Activated CD8-positive, alpha-beta memory T cell treated with anti-CD3 and anti-CD28 coated beads for 24 hours (primary cell): Measurements from ENCODE around the gene DPP4.
A peak's percentile ranks its signal among the peaks of the same experiment; 100 is the strongest.

Experiments
- DNase-seq: peaks from one replicate; pipeline ENCODE4 v3.0.0-alpha.2; 2020

Gene DPP4

GRCh38 chr2:162085090-162085891, 11.3 kb upstream of the DPP4 start:
- no peak for DNase-seq

- no peak for DNase-seq
These were observed 10.5 kb upstream of the DPP4 start for GRCh38 chr2:162084536-162084935.

DNA sequence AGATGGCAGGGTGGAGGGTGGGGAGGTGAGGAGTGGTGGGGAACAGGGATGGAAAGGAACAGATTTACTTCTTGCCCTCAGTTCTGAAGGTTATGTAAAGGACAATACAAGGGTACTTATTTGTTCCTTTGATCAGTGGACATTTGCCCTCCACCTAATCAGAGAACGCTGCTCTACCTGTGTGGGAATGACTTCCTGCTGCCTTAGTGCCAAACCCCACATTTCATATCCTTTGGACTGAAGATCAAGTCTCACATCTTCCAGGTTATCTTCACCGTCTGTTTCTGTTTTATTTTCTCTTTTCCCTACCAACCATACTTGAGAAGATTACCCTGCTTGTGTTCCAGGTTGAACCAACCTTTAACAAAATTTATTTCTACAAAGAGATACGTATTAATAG, 8.7 kb upstream of the DPP4 start:
- no peak for DNase-seq

DNA sequence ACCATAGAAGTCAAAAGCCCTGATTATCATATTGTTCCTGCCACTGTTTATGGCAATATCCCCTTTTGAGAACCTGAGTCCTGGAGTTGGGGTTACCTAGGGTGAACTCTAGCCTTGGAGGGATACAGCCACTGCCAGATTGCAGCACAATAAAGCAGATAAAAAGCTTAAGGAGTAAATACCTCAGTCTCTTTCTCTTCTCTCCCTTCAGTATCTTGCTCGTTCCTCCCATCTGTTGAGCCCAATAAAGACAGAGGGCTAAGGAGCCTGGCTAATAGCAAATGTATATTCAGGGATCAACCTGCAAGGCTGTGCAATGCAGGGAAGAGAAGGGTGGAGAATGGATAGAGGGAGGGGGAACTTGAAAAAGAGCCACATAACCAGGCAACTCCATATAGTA, 8.0 kb upstream of the DPP4 start:
- DNase-seq = no peak

- DNase-seq = no peak
These were observed 5.5 kb upstream of the DPP4 start for GRCh38 chr2:162079514-162079913.

GRCh38 chr2:162075689-162076132, 1.7 kb upstream of the DPP4 start:
- DNase-seq = no peak

DNA sequence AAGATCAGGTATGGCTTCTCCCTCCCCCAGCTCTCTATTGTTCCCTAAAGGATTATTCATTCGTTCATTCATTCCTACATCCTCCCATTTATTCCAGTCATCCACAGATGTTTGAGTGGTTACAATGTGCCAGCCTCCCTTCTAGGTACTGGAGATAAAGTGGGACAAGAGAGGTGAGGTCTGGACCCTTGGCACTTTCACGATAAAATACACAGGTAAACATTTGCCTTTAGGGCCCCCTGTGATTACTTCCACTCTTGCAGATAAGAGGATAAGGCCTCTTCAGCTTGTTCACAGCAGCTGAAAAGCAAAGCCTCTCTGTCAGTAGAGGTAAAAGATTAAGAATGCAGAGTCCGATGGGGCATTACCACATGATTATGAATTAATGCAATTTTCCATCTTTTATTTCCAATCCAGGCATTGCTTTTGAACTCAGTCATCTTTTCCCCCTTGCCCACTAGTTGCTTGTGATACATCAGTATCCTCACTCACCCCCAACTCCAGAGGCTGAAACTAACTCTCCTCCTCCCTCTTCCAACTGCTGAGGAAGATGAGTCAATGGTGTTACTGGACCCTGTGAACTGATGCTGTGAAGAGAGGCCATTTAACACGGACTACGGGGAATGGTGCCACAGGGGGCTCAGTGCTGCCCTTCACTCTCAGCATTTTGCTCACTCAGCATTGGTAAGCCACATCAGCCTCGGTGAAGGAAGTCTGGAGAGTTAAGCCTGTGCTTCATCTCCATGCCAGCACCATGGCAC, 1.1 kb upstream of the DPP4 start:
- no peak for DNase-seq

DNA sequence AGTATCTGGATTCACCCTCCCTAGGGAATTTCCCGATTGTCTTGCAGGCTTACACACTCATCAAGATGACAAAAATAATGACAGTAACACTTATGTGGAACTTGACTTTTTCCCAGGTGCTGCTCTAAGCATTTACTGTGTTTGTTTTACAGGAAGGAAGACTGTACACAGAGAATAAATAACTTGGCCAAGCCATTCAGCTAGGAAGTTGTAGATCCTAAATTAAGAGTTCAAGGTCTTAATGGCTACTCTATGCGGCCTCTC, 549 bp upstream of the DPP4 start:
- DNase-seq = no peak

- peak; percentile 72 for DNase-seq
These were observed 783 bp downstream of the DPP4 start for GRCh38 chr2:162072976-162073887.

DNA sequence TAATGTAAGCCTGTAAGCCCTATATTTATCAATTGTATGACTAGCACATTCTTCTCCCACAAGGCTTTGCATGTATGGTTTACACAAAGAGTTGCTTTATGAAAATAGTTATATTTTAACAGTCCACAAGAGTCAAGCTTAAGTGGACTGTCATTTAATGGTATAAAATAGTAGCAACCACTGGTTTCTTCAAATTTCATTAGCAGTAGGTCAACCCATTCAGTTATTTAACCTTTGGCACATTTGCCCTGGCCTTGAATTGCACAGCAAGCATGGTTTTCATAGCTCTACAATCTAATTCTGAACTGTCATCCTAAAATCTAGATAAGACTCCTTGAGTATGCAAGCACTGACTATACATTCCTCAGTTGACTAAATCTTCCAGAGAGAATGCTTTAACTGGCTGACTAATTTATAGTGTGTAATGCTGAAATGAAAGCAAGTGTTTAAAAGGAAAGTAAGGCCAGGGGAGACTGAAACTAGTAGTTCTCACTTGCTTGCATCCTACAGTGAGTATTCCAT, 1.8 kb downstream of the DPP4 start:
- DNase-seq = no peak

DNA sequence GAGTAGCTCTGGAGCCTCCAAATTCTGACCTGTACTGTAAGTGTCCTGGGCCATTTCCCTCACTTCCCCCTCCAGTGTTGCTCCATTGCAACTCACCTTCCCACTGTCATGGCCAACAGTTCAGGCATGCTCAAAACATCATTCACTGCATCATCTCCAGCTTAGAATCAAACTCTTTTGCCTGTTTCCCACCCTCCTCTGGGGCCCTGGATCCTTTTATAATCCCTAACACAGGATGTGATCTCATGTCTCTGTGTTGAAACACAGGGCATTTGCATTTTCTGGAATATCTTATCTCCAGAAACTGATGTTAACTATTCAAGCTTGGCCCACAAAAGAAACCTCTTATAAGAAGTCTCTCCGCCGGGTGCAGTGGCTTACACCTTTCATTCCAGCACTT, 3.0 kb downstream of the DPP4 start:
- no peak for DNase-seq

DNA sequence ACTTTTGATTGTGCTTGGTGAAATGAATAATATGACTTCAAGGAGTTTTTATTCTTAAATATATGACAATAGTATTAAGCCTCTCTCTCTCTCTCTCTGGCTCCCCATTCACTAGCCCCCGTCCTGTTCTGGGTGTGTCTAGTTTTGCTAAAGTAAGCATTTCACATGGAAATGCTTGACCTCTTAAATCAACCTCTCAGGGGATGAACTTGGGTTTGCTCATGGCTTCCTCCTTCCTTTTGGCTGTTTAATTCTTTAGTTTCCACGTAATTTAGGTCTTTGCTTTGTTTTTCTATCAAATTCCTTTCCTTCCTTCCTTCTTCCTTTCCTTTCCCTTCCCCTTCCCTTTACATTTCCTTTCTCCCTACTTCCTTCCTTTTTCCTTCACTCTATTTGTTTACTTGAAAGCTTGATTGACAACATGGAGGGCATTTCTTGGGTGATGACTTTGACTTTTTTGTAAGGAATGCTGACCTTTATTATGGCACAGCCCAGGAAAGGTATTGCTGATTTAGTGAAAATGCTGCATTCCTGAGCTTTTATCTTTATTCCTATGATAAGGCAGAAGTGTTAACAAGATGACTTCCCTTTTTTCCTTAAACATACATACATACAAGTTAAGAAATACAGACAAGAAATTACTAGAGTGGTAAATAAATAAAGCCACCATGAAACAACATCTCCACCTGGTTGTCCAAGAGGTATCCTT, 3.6 kb downstream of the DPP4 start:
- no peak for DNase-seq

GRCh38 chr2:162069267-162069903, 4.6 kb downstream of the DPP4 start:
- no peak for DNase-seq

DNA sequence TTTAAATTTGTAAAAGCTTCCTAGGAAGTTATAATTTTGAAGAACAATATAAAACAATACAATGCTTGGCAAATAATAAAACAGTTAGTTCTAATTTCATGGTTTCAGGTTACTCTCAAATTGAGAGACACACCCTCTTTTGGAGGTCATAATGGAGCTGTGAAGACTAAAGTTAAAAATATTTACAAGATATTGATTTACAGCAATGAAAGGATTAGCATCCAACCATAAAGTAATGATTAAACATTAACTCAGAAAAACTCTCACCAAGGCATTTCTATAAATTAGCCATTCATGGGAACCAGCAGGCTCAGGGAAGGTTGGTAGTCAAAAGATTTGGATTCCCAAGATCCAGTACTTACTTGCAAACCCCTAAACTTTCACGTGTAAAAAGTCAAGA, 6.4 kb downstream of the DPP4 start:
- no peak for DNase-seq

DNA sequence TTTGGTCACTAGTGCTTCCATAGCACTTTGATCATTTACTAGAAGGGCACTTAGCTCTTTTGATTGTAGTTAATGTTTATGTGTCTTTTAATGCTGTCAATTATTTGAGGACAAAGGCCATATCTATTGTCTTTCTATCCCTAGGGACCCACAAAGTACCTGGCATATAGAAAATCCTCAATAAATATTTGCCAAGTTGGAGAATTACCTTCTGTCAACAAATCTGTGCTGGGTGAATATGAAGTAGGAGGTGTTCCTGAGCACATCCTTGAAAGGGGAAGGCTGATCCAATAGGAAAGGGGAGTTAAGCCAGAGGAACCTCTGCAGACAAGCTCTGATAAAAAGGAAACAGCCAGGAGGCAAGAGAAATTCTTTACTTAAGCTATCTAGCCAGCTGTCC, 8.2 kb downstream of the DPP4 start:
- DNase-seq = no peak

DNA sequence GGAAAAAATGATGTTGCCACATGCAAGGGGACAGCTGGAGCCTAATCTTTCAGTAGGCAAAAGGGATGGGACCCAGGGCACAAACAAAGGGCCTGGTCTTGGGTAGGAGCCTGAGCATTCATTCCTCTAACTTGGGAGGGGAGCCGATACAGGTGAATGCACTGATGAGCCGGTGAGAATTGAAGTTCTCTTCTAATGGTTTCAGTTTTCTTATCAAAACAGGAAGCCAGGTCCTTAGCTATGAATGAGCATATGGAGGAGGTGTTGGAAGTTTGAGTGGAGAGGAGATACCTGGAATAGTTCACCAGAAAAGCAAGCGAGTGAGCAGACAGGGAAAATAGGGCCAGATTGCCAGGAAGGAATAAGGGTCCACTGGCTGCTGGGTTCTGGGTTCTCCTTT, 10.1 kb downstream of the DPP4 start:
- DNase-seq = no peak

DNA sequence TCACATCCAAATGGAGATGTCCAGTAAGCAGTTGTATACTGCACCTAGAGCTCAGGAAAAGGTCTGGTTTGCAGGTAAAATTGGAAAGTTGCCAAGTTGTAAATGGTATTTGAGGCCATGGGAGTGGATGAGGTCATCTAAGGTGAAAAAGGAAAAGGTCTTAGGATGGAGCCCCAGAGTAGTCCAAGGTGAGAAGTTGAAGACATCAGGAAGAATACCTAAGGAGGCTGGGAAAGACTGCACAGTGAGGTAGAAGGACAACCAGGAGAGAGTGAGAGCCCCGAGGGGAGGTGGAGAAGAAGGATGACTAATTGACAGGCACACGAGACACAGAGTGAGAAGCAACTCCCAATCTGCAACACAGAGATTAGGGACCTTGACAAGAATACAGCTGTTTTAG, 10.7 kb downstream of the DPP4 start:
- DNase-seq = no peak

DNA sequence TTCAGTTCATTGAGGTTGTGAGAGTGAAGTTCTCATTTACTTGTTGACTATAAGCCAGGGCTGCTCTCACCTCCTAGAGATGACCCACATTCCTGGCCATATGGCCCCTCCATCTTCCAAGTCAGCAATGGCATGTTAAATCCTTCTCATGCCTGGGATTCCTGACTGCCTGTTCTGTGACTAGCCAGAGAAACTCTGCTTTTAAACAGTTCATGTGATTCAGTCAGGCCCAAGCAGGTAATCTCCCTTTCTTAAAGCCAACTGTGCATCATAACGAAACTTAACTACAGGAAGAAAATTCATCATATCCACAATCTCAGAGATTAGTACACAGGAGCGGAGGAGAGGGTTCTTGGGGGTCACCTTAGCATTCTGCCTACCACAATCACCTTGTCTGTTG, 11.5 kb downstream of the DPP4 start:
- DNase-seq = no peak

GRCh38 chr2:162061021-162061420, 13.0 kb downstream of the DPP4 start:
- no peak for DNase-seq

DNA sequence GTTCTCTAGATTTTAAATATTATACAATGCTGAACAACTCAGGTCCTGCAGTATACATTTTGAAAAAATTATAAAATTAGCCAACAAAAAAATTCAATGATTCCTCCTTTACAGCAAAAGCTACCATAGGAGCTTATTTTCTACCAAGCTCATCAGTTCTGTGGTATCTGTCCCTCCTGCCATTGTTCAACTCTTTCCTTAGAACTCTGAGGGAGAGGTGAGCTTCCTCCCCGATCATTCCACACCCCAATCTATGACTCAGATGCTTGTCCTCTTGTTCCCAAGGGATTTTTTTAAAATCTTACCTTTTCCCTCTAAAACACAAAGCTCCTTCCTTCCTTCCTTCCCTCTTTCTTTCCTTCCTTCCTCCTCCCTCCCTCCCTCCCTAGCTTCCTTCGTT, 13.5 kb downstream of the DPP4 start:
- no peak for DNase-seq

GRCh38 chr2:162058973-162059668, 14.9 kb downstream of the DPP4 start:
- no peak for DNase-seq

- DNase-seq = no peak
These were observed 16.6 kb downstream of the DPP4 start for GRCh38 chr2:162057426-162057825.
